Activated naive CD4-positive, alpha-beta T cell treated with Interleukin-2 at 50 U/mL for 16 hours (primary cell): ENCODE measurements around the gene LPAR1.
"Not testable (repeated sequence)": the region's sequence is repeated elsewhere in the genome, so short reads cannot be mapped to it uniquely, and the experiment has no call there.

Source experiments
- DNase-seq: peaks from one replicate; pipeline ENCODE4 v3.0.0-alpha.2; 2020

LPAR1 gene

GRCh38 chr9:111038331-111039230 lies at the start of gene LPAR1:
LPAR1 (minus strand) TSS chr9:111038470; CDS start chr9:110972117, 66,353 bp downstream.
- no peak for DNase-seq

GRCh38 chr9:111078391-111079038 lies 40.2 kb upstream of the LPAR1 start:
- DNase-seq: no peak

GRCh38 chr9:111076519-111076918 lies 38.2 kb upstream of the LPAR1 start:
- DNase-seq: no peak

- no peak for DNase-seq
Observed at GRCh38 chr9:111076042-111076441, 37.8 kb upstream of the LPAR1 start.

GRCh38 chr9:111074395-111074794 lies 36.1 kb upstream of the LPAR1 start:
- DNase-seq: no peak

- DNase-seq: no peak
Observed at GRCh38 chr9:111069183-111069582, 30.9 kb upstream of the LPAR1 start.

- DNase-seq: no peak
Observed at GRCh38 chr9:111068771-111069170, 30.5 kb upstream of the LPAR1 start.

- no peak for DNase-seq
Observed at GRCh38 chr9:111068383-111068730, 30.1 kb upstream of the LPAR1 start.

- no peak for DNase-seq
Observed at GRCh38 chr9:111066468-111066867, 28.2 kb upstream of the LPAR1 start.

- no peak for DNase-seq
Observed at GRCh38 chr9:111065414-111065813, 27.1 kb upstream of the LPAR1 start.

- no peak for DNase-seq
Observed at GRCh38 chr9:111064160-111064837, 26.0 kb upstream of the LPAR1 start.

GRCh38 chr9:111063332-111063731 lies 25.1 kb upstream of the LPAR1 start:
- no peak for DNase-seq

GRCh38 chr9:111058166-111058565 lies 19.9 kb upstream of the LPAR1 start:
- DNase-seq: no peak

GRCh38 chr9:111056538-111056937 lies 18.3 kb upstream of the LPAR1 start:
- no peak for DNase-seq

GRCh38 chr9:111052791-111053190 lies 14.5 kb upstream of the LPAR1 start:
- DNase-seq: no peak

- no peak for DNase-seq
Observed at GRCh38 chr9:111051400-111051799, 13.1 kb upstream of the LPAR1 start.

- no peak for DNase-seq
Observed at GRCh38 chr9:111050819-111051218, 12.5 kb upstream of the LPAR1 start.

- DNase-seq: not testable (repeated sequence)
Observed at GRCh38 chr9:111047287-111047686, 9.0 kb upstream of the LPAR1 start.

- no peak for DNase-seq
Observed at GRCh38 chr9:111041902-111042301, 3.6 kb upstream of the LPAR1 start.

GRCh38 chr9:111040494-111040893 lies 2.2 kb upstream of the LPAR1 start:
- DNase-seq: no peak

GRCh38 chr9:111039231-111039906 lies 1.1 kb upstream of the LPAR1 start:
- DNase-seq: no peak

GRCh38 chr9:111037708-111038330 lies 451 bp downstream of the LPAR1 start:
- no peak for DNase-seq

- DNase-seq: no peak
Observed at GRCh38 chr9:111037356-111037707, 938 bp downstream of the LPAR1 start.
